Uterus (tissue), 2 donors: ENCODE measurements around the gene CNIH2.

Experiments used
- POLR2A ChIP-seq, 2 donors: fragments of 450-650 bp; IDR thresholded peaks; one replicate each; pipeline ENCODE4 v1.6.1; 2016; ENCODE audit warnings: antibody characterized with exemption in 2 of 2, mild to moderate bottlenecking in 1 of 2, moderate library complexity in 1 of 2
- TF ChIP-seq, protein P1 (sequence below), 4 experiments: fragments of 200-600 bp in 2 of 4; fragments of 450-650 bp in 2 of 4; sonication (generic) in 2 of 4; IDR thresholded peaks; one replicate each; pipeline ENCODE4 v1.5.1; 2016 to 2019; ENCODE audit warnings: antibody characterized with exemption in 4 of 4, mild to moderate bottlenecking in 2 of 4, moderate library complexity in 1 of 4

DNA sequence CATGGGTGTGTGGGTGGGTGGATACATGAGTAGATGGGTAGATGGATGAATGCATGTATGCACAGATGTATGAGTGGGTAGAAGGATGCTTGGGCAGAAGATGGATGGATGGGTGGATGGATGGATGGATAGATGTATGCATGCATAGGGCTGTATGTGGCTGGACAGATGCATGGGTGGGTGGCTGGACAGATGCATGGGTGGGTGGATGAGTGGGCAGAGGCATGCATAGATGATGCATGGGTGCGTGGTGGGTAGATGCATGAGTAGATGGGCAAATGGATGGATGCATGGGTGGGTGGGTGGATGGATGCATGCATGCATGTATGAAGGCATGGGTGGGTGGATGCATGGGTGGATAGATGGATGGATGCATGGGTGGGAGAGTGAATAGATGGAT, 45.7 kb downstream of the CNIH2 start:
- TF ChIP-seq POLR2A (IDR thresholded peaks at IDR 0.05), result no peak
- TF ChIP-seq, protein P1, sequence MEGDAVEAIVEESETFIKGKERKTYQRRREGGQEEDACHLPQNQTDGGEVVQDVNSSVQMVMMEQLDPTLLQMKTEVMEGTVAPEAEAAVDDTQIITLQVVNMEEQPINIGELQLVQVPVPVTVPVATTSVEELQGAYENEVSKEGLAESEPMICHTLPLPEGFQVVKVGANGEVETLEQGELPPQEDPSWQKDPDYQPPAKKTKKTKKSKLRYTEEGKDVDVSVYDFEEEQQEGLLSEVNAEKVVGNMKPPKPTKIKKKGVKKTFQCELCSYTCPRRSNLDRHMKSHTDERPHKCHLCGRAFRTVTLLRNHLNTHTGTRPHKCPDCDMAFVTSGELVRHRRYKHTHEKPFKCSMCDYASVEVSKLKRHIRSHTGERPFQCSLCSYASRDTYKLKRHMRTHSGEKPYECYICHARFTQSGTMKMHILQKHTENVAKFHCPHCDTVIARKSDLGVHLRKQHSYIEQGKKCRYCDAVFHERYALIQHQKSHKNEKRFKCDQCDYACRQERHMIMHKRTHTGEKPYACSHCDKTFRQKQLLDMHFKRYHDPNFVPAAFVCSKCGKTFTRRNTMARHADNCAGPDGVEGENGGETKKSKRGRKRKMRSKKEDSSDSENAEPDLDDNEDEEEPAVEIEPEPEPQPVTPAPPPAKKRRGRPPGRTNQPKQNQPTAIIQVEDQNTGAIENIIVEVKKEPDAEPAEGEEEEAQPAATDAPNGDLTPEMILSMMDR (IDR thresholded peaks at IDR 0.05), result no peak
